SK-N-SH (cell line): ENCODE results near the gene AFF1. TPM values are rescaled to one million over a fixed set of nuclear protein-coding genes. Genes with fewer than 3 reads are reported as not detected.

ENCODE experiments used
- CTCF ChIA-PET: fragments of 300-600, 350-600 bp; formaldehyde crosslinking; extraction: SDS; loops from one replicate; lab custom pipeline; 2021; lab: Yijun Ruan, JAX
- POLR2A ChIA-PET: fragments of 350-600 bp; sonication (Branson Sonifier 250); formaldehyde crosslinking; extraction: SDS; loops from one replicate; lab custom pipeline; 2020; ENCODE audit warnings: antibody characterized with exemption, inconsistent platforms; lab: Yijun Ruan, JAX
- DNase-seq: peaks from one replicate; pipeline ENCODE4 v3.0.0; 2012
- H2AFZ ChIP-seq: fragments of 200-600 bp; sonication (generic); 2 replicates; pipeline ENCODE4 v1.8.1; 2016; ENCODE audit warnings: antibody characterized with exemption, mild to moderate bottlenecking, low read depth
- H3F3A ChIP-seq: fragments of 200-600 bp; sonication (generic); replicated peaks from 2 replicates; pipeline ENCODE3; 2016; ENCODE audit warnings: antibody characterized with exemption, mild to moderate bottlenecking; ENCODE audit not compliant: insufficient read depth
- H3K27ac ChIP-seq, 2 experiments: fragments of 200-500 bp in 1 of 2; fragments of 200-600 bp in 1 of 2; sonication (Bioruptor generic) in 1 of 2; sonication (generic), shearing (Covaris generic) in 1 of 2; 2 replicates each; pipeline versions ENCODE4 v1.5.1 to v1.6.1; 2014 to 2016; ENCODE audit warnings: low read depth in 2 of 2, inconsistent platforms in 1 of 2, low read length in 1 of 2, mild to moderate bottlenecking in 1 of 2, mixed read lengths in 1 of 2
- H3K27me3 ChIP-seq: fragments of 200-600 bp; sonication (generic), shearing (Covaris generic); 2 replicates; pipeline ENCODE4 v1.6.1; 2016; ENCODE audit warnings: mixed run types; ENCODE audit not compliant: insufficient read depth
- H3K36me3 ChIP-seq, 2 experiments: fragments of 200-500 bp in 1 of 2; fragments of 200-600 bp in 1 of 2; sonication (Bioruptor generic) in 1 of 2; sonication (generic) in 1 of 2; replicated peaks in 1 of 2; 2 replicates each; pipeline versions ENCODE3 to v1.5.1; 2014 to 2016; ENCODE audit warnings: low read length in 1 of 2, mild to moderate bottlenecking in 1 of 2; ENCODE audit not compliant: insufficient read depth in 2 of 2, control insufficient read depth in 1 of 2
- H3K4me1 ChIP-seq, 2 experiments: fragments of 200-500 bp in 1 of 2; fragments of 200-600 bp in 1 of 2; sonication (Bioruptor generic) in 1 of 2; sonication (generic), shearing (Covaris generic) in 1 of 2; 2 replicates each; pipeline versions ENCODE4 v1.5.1 to v1.6.1; 2014 to 2016; ENCODE audit warnings: low read depth in 1 of 2, low read length in 1 of 2, mixed run types in 1 of 2; ENCODE audit not compliant: insufficient read depth in 2 of 2, control insufficient read depth in 1 of 2
- H3K4me2 ChIP-seq: fragments of 200-600 bp; sonication (generic), shearing (Covaris generic); 2 replicates; pipeline ENCODE4 v1.6.1; 2017; ENCODE audit warnings: mixed run types
- H3K4me3 ChIP-seq, 2 experiments: fragments of 200-500 bp in 1 of 2; fragments of 200-600 bp in 1 of 2; sonication (Bioruptor generic) in 1 of 2; sonication (generic), shearing (Covaris generic) in 1 of 2; 2 replicates each; pipeline versions ENCODE4 v1.5.1 to v1.8.1; 2014 to 2016; ENCODE audit warnings: low read depth in 2 of 2, inconsistent platforms in 1 of 2, low read length in 1 of 2, mild to moderate bottlenecking in 1 of 2, mixed read lengths in 1 of 2, moderate library complexity in 1 of 2
- H3K79me2 ChIP-seq: fragments of 200-600 bp; sonication (generic); 2 replicates; pipeline ENCODE4 v1.8.1; 2017; ENCODE audit warnings: mild to moderate bottlenecking; ENCODE audit not compliant: insufficient read depth
- H3K9ac ChIP-seq: fragments of 200-600 bp; sonication (generic); 2 replicates; pipeline ENCODE4 v1.6.1; 2017; ENCODE audit warnings: mixed run types
- H3K9me2 ChIP-seq: fragments of 200-600 bp; sonication (generic); 2 replicates; pipeline ENCODE4 v1.6.1; 2017; ENCODE audit warnings: mixed run types
- H3K9me3 ChIP-seq: fragments of 200-600 bp; sonication (generic); 2 replicates; pipeline ENCODE4 v1.6.1; 2017; ENCODE audit warnings: mixed run types, mild to moderate bottlenecking, moderate library complexity
- H4K20me1 ChIP-seq: fragments of 200-600 bp; sonication (generic); 2 replicates; pipeline ENCODE4 v1.6.1; 2017; ENCODE audit warnings: mild to moderate bottlenecking, mixed run types; ENCODE audit not compliant: insufficient read depth
- EZH2phosphoT487 ChIP-seq: fragments of 200-600 bp; sonication (generic); IDR thresholded peaks from 2 replicates; pipeline ENCODE4 v1.6.1; 2017; ENCODE audit warnings: low read depth, mixed run types, mild to moderate bottlenecking, antibody characterized with exemption, moderate library complexity, borderline replicate concordance
- FOXM1 ChIP-seq: IDR thresholded peaks from 2 replicates; pipeline ENCODE4 v1.4.0; 2012; ENCODE audit warnings: low read depth, mild to moderate bottlenecking
- JUND ChIP-seq: IDR thresholded peaks from 2 replicates; pipeline ENCODE4 v1.4.0; 2012
- MXI1 ChIP-seq: IDR thresholded peaks from 2 replicates; pipeline ENCODE4 v1.6.1; 2012; ENCODE audit warnings: mild to moderate bottlenecking, low read depth, low read length, improper control_type of control experiment
- POLR2AphosphoS5 ChIP-seq: IDR thresholded peaks from 2 replicates; pipeline ENCODE4 v1.6.1; 2012; ENCODE audit warnings: low read depth, low read length
- RAD21 ChIP-seq: IDR thresholded peaks from 2 replicates; pipeline ENCODE4 v1.6.1; 2012; ENCODE audit warnings: mild to moderate bottlenecking, low read length
- RCOR1 ChIP-seq: fragments of 150-350 bp; IDR thresholded peaks from 2 replicates; pipeline ENCODE4 v1.6.1; 2017; ENCODE audit warnings: antibody characterized with exemption, low read length
- RFX5 ChIP-seq: IDR thresholded peaks from 2 replicates; pipeline ENCODE4 v1.6.1; 2012; ENCODE audit warnings: mild to moderate bottlenecking, improper control_type of control experiment, low read length
- RXRA ChIP-seq: IDR thresholded peaks from 2 replicates; pipeline ENCODE4 v1.4.0; 2012; ENCODE audit warnings: low read depth, mild to moderate bottlenecking, borderline replicate concordance
- TEAD4 ChIP-seq: IDR thresholded peaks from 2 replicates; pipeline ENCODE4 v1.4.0; 2012; ENCODE audit warnings: mild to moderate bottlenecking, borderline replicate concordance; ENCODE audit not compliant: insufficient read depth
- WGBS: methylation state at CpG from one replicate; pipeline ENCODE4 v1.1.6; 2017; ENCODE audit warnings: low lambda C conversion rate; 5-methylcytosine and 5-hydroxymethylcytosine counted together
- polyA plus RNA-seq, 3 experiments: library from polyadenylated mRNA; depleted of rRNA; stranded (reverse); fragments of >200 nt; gene quantifications; 2 replicates each; pipeline ENCODE4 v1.2.3, GENCODE V29; 2012
- TF ChIP-seq, protein P1 (sequence below): fragments of 150-350 bp; IDR thresholded peaks from 2 replicates; pipeline ENCODE4 v1.6.1; 2017; ENCODE audit warnings: antibody characterized with exemption, low read length, low read depth, borderline replicate concordance
- TF ChIP-seq, protein P2 (sequence below): IDR thresholded peaks from 2 replicates; pipeline ENCODE4 v1.4.0; 2012; ENCODE audit warnings: low read depth, borderline replicate concordance
- TF ChIP-seq, protein P3 (sequence below): IDR thresholded peaks from 2 replicates; pipeline ENCODE4 v1.4.0; 2012; ENCODE audit warnings: low read depth

Gene AFF1
- polyA plus RNA-seq, 1 of the 3 experiments (the other 2 are of a cell fraction): 2.7 TPM

DNA sequence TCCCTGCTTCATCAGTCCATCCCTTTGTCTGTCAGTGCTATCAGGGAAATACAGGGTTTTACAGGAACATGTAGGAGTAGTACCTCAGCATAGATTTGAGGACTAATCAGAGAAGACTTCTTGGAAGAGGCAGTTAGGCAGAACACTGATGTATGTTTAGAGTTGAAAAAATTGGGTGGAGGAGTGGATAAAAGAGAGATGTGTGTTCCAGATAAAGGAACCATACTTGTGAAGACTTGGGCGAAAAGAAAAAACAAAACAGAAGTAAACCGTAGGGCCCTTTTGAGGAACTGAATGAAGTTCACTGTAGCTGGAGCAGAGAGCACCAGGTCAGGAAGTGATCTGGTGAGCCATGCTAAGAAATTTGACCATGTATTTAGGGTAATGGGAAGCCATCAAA lies 32.3 kb downstream of the AFF1 start:
- Histone ChIP-seq H3K4me2 (no peak overlapping the region), H3K9me3 (no peaks in the 10 kb centered on the region), H3K27me3 (no peaks in the 10 kb centered on the region), H3K79me2 (no peaks in the 10 kb centered on the region), H3K4me3 (no peak overlapping the region), H3K9me2 (no peaks in the 10 kb centered on the region), H3F3A (no peaks in the 10 kb centered on the region), H3K9ac (no peak overlapping the region), H3K36me3 (no peaks in the 10 kb centered on the region), H4K20me1 (no peaks in the 10 kb centered on the region), H3K27ac (no peak overlapping the region), H3K4me1 (peaks cover 0 to 6% of the 10 kb centered on the region in 2 experiments; a peak in 1 of 4 replicates), H2AFZ (no peak overlapping the region)
- TF ChIP-seq FOXM1: no peak
- no peak for TF ChIP-seq MXI1
- no peak for TF ChIP-seq POLR2AphosphoS5
- TF ChIP-seq, protein P1, sequence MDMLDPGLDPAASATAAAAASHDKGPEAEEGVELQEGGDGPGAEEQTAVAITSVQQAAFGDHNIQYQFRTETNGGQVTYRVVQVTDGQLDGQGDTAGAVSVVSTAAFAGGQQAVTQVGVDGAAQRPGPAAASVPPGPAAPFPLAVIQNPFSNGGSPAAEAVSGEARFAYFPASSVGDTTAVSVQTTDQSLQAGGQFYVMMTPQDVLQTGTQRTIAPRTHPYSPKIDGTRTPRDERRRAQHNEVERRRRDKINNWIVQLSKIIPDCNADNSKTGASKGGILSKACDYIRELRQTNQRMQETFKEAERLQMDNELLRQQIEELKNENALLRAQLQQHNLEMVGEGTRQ: no peak
- no peak for TF ChIP-seq RCOR1
- no peak for TF ChIP-seq RAD21
- CTCF ChIA-PET: no interaction called here
- 94% methylated on average over 2 of the region's 2 CpGs for WGBS
- POLR2A ChIA-PET: no interaction called here
- DNase-seq: no peak

DNA sequence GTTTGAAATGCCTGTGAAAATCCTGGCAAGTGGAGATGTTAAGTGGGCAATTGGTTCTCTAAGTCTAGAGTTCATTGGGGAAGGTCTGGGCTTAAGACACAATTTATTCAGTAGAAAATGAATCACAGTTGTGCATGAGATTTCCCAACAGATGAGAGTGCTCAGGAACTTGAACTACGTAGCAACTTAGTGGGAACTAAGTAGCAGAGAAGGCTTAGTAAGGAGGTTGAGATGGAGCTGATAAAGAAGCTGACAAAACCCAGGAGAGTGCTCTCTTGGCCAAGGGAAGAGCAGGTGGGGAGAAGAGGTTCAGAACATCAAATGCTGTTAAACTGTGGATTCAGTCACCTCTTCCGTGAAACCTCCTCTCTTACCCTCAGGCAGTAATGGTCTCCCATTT lies 33.0 kb downstream of the AFF1 start:
- no peak overlapping the region for H3K9ac ChIP-seq
- no peaks in the 10 kb centered on the region for H3K36me3 ChIP-seq
- H3F3A ChIP-seq: no peaks in the 10 kb centered on the region
- H3K9me3 ChIP-seq: no peaks in the 10 kb centered on the region
- H3K27me3 ChIP-seq: no peaks in the 10 kb centered on the region
- H3K4me3 ChIP-seq: no peak overlapping the region
- no peak for DNase-seq
- H3K4me2 ChIP-seq: no peak overlapping the region
- H4K20me1 ChIP-seq: no peaks in the 10 kb centered on the region
- no peaks in the 10 kb centered on the region for H3K79me2 ChIP-seq
- ChIA-PET POLR2A (no interaction called here), CTCF (no interaction called here)
- TF ChIP-seq RFX5: no peak
- TF ChIP-seq, protein P2, sequence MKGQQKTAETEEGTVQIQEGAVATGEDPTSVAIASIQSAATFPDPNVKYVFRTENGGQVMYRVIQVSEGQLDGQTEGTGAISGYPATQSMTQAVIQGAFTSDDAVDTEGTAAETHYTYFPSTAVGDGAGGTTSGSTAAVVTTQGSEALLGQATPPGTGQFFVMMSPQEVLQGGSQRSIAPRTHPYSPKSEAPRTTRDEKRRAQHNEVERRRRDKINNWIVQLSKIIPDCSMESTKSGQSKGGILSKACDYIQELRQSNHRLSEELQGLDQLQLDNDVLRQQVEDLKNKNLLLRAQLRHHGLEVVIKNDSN: no peak
- no peaks in the 10 kb centered on the region for H3K9me2 ChIP-seq
- H3K27ac ChIP-seq: no peak overlapping the region; a peak in 1 of 4 replicates
- WGBS: 95% methylated on average over 2 of the region's 2 CpGs
- no peak overlapping the region for H2AFZ ChIP-seq
- peaks cover 2 to 6% of the 10 kb centered on the region in 2 experiments; a peak in 2 of 4 replicates for H3K4me1 ChIP-seq

DNA sequence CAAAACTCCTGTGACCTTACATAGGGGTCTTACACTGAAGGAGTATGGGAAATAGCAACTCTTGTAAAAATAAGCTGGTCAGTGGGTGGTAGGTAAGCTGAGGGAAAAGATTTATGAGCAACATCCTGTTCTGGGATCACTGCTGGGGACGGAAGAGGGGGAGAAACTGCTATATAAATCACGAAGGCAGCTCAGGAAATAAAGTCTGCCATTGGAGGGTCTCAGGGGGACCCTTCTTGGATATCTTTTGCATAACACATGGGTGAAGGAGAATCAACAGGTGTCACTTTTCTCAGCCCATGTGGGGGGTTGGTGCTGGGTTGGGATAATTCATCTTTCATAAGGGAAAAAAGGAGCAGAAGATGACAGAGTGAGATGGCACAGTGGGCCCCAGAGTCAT lies 33.7 kb downstream of the AFF1 start:
- H3K27ac ChIP-seq: no peak overlapping the region
- H4K20me1 ChIP-seq: no peaks in the 10 kb centered on the region
- no peaks in the 10 kb centered on the region for H3K79me2 ChIP-seq
- H3K9me2 ChIP-seq: no peaks in the 10 kb centered on the region
- H3K9me3 ChIP-seq: no peaks in the 10 kb centered on the region
- H3K27me3 ChIP-seq: no peaks in the 10 kb centered on the region
- no peak overlapping the region for H2AFZ ChIP-seq
- TF ChIP-seq TEAD4 (no peak), EZH2phosphoT487 (no peak), RCOR1 (no peak), RXRA (no peak), JUND (no peak)
- TF ChIP-seq, protein P3, sequence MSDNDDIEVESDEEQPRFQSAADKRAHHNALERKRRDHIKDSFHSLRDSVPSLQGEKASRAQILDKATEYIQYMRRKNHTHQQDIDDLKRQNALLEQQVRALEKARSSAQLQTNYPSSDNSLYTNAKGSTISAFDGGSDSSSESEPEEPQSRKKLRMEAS: no peak
- 93% methylated on average over 2 of the region's 2 CpGs for WGBS
- ChIA-PET CTCF (no interaction called here), POLR2A (no interaction called here)
- H3K4me2 ChIP-seq: no peak overlapping the region
- no peak overlapping the region for H3K9ac ChIP-seq
- no peaks in the 10 kb centered on the region for H3F3A ChIP-seq
- DNase-seq: no peak
- peaks cover 5 to 6% of the 10 kb centered on the region in 2 experiments; a peak in 2 of 4 replicates for H3K4me1 ChIP-seq
- H3K36me3 ChIP-seq: no peaks in the 10 kb centered on the region
- H3K4me3 ChIP-seq: no peak overlapping the region
